ENCODE data around the gene PA2G4.

PA2G4 gene

DNA sequence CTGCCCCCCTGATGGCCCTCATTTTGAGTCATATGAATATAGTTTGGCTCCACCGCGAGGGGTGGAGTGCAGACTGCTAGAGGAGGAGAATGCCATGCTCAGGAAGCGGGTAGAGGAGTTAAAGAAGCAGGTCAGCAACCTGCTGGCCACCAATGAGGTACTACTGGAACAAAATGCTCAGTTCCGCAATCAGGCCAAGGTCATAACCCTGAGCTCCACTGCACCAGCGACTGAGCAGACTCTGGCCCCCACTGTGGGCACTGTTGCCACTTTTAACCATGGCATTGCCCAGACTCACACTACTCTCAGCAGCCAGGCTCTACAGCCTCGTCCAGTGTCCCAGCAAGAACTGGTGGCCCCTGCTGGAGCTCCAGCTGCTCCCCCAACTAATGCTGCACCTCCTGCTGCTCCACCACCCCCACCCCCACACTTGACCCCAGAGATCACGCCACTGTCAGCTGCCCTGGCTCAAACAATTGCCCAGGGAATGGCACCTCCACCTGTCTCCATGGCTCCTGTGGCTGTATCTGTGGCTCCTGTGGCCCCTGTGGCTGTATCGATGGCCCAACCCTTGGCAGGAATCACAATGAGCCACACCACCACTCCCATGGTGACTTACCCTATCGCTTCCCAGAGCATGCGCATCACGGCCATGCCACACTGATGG is 17.0 kb downstream of the PA2G4 start:
- FAIRE-seq (no peak), DNase-seq (ENCODE audit: insufficient read length, low spot score) (no peak)

DNA sequence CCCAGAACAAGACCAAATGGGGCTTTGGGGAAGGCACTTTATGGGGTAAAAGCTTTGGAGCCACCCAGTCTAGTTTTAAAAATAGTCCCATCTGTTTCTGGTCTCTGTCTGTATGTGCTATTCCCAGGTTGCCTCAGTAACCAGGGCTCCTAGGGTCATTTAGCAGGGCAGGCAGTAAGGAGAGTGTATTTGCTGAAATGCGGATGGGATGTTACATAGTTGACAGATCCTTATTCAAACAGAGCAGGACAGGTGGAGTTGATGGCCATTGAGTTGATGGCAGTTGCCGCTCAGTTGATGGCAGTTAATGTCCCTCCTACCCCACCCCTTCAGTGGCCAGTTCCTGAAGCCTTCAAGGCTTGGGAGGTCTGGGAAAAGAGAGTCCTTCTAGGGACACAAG is 18.3 kb downstream of the PA2G4 start:
- no peak for DNase-seq (ENCODE audit: insufficient read length, low spot score)
- FAIRE-seq, result no peak

DNA sequence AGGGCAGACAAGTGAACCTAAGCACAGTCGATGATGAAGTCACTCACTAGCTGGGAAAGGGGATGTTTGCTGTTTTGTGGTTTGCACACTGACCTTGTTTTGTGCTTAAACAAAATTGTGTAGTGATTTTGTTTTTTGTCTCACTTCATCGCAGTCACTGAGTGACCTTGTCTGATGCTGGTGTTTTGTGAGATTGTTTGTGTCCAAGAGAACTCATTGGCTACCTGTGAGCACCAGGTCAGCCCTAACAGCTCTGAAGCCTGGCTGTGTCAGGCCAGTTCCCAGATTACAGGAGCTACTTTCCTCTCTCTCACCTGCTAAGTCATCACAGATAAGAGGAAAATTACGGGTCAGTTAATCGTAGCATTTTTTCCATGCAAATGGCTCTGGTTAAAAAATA is 19.8 kb downstream of the PA2G4 start:
- FAIRE-seq (no peak), DNase-seq (ENCODE audit: insufficient read length, low spot score) (no peak)

DNA sequence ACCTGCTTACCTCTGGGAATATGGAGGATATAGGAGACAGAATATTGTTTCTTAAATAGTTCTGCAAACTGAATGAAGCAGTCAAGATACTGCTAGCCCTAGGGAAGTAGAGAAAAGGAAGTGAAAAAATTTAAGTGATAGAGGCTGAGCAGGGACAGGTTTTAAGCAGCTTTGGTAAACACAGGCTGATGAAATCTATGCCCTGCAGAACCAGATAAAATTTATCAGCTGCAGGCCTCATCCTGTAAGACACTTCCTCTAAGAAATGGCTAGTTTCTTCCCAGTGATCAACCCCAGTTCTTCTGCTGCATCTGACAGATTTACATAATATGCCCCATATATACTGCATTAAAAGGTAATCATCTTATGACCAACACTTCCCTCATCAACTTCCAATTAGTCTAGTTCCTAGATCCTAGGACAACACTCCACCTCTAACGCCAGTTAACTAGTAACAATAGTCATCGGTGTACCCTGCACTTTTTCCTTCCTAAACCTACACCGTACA is 22.4 kb downstream of the PA2G4 start:
- DNase-seq (ENCODE audit: insufficient read length, low spot score), result no peak
- FAIRE-seq, result no peak

DNA sequence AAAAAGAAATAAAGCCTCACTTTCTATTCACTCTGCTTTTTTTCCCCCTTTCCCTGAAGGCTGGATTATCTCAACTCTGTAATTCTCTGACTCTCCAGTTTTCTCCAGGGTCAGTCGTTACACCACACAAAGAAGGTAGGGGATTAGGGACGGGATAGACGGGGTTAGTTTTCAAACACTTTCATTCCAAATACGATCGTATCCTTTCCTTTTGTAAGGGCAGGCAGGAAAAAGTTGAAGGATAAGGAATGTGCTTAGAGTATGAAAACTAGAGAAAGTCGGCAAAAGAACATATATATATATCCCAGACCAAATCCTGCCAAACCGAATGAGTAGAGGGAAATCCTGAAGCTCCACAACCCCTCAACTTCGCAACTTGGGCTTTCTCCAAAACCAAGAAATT is 23.1 kb downstream of the PA2G4 start:
- DNase-seq (ENCODE audit: insufficient read length, low spot score) (no peak), FAIRE-seq (no peak)

DNA sequence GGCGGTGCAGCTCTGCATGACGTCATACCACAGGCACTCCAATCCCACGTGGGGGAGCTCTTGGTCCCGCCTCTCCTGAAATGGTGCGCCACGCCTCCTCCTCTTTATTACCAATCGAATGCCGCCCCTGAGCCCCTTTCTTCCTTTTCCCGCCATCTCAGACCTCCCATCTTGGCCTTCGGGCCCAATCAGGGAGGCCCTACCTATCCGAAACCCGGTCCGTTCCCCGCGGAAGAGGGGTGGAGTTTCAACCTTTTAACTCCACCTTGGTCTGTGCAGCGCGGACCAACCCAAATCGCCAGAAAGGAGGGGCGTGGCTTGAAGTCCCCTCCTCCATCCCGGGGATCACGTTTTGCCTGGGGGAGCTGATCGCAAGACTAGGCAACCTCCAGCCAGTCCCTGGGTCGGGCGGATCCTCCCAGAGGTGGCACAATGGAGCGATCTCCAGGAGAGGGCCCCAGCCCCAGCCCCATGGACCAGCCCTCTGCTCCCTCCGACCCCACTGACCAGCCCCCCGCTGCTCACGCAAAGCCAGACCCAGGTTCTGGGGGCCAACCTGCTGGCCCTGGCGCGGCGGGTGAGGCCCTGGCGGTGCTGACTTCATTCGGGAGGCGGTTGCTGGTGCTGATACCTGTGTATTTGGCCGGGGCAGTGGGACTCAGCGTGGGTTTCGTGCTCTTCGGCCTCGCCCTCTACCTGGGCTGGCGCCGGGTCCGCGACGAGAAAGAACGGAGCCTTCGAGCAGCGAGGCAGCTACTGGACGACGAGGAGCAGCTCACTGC is 23.7 kb downstream of the PA2G4 start, which contains the start of gene ESYT1:
Gene ESYT1 (plus strand): TSS at position 380 of the 782 bp plus-strand sequence. CDS start 53 bp downstream, at position 433.
- FAIRE-seq, result peak; percentile 80
- DNase-seq (ENCODE audit: insufficient read length, low spot score), result peak; percentile 98

DNA sequence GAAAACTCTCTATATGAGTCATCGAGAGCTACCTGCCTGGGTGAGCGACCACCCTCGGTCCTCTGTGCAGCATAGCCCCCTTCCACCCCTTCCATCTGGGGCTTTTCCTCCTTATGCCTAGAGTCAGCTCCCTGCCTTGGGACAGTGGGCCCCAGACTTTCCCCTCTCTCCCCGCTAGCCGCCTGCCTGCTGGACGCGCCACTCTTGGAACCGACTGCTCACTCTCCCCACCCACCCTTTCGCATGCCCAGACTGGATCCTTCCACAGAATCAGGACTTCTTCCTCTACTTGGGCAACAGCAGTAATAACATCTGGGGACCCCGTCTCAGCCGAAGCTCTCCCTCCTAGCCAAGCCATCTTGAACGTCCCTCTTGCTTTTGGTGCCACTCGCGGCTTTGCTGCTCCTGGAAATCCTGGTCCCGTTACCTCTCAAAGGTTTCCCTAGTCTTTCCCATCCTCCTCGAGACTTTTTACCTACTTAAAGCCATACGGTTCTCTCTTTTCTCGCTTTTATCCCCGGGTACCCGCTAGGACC is 24.4 kb downstream of the PA2G4 start:
- DNase-seq (ENCODE audit: insufficient read length, low spot score), result no peak
- no peak for FAIRE-seq

DNA sequence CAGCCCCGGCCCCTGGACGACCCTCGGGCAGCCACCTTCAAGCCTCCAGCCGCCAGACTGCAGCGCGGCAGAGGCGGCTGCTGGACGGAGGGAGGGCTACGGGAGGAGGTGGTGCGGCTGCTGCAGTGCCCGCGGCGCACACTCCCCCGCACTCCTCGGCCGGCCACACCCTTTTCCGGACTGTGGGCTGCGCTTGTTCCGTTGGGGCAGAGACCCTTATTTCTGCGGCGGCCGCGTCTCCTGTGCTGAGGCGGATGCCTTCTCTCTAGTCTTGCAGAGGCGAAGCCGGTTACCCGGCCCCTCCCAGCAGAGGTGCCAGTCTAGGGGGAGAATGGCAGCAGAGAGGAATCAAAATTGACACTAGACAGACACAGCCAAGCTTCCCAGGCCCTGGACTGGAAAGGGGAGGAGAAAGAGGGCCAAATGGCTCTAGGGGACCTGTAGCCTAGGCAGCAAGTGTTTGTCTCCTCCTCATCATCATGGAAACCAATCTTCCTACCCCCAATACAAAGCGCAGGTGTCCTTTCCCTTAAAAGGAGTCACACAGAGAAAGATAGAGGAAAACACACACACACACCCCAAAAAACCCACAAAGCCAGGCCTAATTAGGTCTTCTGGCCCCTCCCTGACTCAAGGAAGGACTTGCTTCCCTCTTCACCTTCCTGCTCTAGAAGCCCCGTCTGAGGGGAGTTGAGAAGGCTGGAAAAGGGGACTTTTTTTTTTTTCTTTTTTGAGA is 25.0 kb downstream of the PA2G4 start:
- FAIRE-seq (no peak), DNase-seq (ENCODE audit: insufficient read length, low spot score) (peak; percentile 39)

DNA sequence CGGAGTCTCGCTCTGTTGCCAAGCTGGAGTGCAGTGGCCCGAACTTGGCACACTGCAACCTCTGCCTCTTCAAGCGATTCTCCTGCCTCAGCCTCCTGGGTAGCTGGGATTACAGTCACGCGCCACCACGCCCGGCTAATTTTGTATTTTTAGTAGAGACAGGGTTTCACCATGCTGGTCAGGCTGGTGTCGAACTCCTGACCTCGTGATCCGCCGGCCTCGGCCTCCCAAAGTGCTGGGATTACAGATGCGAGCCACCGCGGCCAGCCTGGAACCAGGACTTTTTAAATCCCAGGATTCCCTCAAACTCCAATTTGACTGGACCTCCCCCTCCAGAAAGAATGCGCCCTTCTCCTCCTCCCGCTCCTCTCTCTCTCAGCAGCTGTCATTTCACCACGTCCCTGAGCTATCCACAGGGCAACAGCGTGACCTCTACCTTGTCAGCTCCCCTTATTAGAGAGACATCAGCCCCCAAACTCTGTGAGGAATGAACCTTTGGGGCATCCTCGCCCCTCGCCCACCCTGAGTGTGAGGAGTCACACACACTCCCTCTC is 25.7 kb downstream of the PA2G4 start:
- DNase-seq (ENCODE audit: insufficient read length, low spot score) (no peak), FAIRE-seq (no peak)

DNA sequence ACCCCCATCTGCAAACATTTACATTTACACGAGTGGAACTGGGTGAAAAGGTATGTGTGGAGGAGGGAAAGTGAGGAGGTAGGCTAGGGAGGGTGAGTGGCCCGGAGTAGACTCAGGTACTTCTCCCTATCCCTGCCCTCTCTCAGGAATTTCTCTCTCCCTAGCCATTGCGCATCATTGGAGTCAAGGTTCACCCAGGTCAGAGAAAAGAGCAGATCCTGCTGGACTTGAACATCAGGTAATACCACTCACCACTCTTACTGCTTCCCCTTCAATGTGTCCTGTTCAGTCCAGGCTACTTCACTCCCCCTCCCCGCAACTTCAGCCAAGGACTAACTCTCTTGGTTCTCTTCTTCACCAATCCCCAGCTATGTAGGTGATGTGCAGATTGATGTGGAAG is 26.5 kb downstream of the PA2G4 start:
- DNase-seq (ENCODE audit: insufficient read length, low spot score) (no peak), FAIRE-seq (no peak)

DNA sequence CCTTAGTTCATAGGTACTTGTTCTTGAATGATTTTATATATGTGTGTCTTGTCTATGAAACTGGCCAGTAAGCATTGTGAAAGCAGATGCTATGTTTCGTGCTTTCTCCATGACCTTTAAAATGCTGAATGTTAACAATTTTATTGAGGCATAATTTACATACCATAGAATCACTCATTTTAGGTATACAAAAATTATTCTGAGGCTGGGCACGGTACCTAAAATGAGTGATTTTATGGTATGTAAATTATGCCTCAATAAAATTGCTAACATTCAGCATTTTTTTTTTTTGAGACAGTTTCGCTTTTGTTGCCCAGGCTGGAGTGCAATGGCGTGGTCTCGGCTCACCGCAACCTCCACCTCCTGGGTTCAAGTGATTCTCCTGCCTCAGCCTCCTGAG is 30.5 kb downstream of the PA2G4 start:
- FAIRE-seq (no peak), DNase-seq (ENCODE audit: insufficient read length, low spot score) (no peak)

DNA sequence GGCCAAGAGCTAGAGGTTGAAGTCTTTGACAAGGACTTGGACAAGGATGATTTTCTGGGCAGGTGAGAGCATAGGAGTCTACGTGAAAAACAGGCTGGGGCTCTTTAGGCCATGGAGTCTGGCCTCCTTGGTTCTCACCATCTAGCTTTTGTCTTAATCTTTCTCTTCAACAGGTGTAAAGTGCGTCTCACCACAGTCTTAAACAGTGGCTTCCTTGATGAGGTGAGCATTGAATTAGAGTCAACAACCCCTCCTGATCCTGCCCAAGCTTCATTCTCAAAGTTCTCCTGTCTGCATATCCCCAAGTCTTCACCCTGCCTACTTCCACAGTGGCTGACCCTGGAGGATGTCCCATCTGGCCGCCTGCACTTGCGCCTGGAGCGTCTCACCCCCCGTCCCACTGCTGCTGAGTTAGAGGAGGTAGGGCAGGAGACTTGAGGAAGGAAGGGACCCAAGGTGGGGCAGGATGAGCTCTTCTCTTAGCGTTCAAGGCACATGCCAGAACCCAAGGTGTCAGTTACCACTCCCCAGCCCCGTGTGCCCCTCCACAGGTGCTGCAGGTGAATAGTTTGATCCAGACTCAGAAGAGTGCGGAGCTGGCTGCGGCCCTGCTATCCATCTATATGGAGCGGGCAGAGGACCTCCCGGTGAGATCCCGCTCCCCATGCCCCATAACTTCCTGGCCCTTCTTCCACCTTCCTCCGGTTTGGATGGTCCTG is 33.7 kb downstream of the PA2G4 start:
- DNase-seq (ENCODE audit: insufficient read length, low spot score), result no peak
- no peak for FAIRE-seq

DNA sequence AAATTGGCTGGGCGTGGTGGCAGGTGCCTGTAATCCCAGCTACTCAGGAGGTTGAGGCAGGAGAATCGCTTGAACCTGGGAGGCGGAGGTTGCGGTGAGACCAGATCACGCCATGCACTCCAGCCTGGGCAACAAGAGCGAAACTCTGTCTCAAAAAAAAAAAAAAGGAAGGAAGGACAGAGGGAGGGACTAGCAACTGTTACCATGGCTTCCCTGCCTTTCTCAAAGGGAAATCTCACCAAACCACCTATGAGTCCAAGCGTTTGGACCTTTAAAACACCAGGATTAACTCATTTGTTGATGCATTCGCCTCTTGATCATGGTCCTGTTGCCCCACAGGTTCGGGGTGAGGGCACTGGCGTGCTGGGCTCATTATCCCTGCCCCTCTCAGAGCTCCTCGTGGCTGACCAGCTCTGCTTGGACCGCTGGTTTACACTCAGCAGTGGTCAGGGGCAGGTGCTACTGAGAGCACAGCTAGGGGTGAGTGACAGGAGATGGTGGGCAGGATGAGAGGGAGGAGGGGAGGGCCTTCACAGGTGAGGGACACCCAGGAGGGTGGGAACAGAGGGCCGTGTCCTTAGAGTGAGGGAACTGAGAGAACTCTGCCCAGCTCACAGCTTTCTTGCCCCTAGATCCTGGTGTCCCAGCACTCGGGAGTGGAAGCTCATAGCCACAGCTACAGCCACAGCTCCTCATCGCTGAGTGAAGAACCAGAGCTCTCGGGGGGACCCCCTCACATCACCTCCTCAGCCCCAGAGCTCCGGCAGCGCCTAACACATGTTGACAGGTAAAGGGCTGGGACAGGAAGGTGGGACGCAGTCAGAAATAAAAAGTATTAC is 37.8 kb downstream of the PA2G4 start:
- DNase-seq (ENCODE audit: insufficient read length, low spot score) (no peak), FAIRE-seq (no peak)

DNA sequence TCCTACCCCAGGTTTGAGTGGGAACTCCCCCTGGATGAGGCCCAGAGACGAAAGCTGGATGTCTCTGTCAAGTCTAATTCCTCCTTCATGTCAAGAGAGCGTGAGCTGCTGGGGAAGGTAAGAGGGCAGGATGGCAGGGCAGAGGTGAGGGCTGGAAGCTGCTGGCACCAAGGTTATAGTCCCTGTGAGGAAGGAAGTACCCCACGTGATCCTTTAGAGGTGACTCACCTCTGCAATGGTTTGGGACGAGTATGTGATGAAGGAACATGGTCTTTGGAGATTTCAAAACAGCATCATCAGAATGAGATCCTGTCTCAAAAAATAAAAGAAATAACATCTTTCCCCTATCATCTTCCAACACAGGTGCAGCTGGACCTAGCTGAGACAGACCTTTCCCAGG is 38.9 kb downstream of the PA2G4 start:
- FAIRE-seq, result no peak
- DNase-seq (ENCODE audit: insufficient read length, low spot score), result no peak

DNA sequence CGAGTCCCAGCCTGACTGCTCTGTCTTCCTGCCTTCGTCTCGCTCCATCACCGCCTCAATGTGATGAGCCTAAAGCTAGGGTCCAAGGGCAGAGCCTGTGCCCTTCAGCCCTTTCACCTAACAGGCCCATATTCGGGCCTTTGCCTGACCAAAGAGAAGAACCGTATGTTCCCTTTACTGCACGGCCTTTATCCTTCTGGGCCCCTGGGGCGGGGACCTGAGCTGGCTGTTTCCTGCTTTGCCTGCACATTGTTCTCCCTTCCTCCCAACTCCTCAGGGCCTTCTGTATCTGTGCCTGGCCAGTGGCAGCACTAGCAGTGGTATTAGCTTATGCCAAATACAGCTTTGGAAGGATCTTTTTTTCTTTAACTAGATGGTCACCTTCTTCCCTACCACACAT is 39.5 kb downstream of the PA2G4 start:
- FAIRE-seq (no peak), DNase-seq (ENCODE audit: insufficient read length, low spot score) (no peak)

DNA sequence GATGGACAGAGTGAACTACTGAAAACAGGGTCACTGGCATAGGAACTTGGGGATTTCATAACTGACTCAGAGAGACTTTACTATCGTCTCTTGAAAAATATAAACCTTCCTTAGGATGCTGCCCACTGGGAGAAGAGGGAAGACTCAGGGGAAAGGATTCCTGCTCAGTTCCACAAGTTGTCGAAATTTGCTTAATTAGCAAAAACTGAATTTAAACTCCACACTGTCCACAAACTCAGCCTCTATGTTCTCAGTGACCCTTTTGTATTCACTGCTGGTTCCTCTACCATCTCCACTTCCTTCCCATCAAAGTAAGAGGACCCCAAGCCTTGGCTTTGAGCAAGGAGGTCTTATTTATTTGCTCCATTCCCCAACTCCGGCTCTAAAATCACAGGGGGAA is 40.9 kb downstream of the PA2G4 start:
- DNase-seq (ENCODE audit: insufficient read length, low spot score) (no peak), FAIRE-seq (no peak)

DNA sequence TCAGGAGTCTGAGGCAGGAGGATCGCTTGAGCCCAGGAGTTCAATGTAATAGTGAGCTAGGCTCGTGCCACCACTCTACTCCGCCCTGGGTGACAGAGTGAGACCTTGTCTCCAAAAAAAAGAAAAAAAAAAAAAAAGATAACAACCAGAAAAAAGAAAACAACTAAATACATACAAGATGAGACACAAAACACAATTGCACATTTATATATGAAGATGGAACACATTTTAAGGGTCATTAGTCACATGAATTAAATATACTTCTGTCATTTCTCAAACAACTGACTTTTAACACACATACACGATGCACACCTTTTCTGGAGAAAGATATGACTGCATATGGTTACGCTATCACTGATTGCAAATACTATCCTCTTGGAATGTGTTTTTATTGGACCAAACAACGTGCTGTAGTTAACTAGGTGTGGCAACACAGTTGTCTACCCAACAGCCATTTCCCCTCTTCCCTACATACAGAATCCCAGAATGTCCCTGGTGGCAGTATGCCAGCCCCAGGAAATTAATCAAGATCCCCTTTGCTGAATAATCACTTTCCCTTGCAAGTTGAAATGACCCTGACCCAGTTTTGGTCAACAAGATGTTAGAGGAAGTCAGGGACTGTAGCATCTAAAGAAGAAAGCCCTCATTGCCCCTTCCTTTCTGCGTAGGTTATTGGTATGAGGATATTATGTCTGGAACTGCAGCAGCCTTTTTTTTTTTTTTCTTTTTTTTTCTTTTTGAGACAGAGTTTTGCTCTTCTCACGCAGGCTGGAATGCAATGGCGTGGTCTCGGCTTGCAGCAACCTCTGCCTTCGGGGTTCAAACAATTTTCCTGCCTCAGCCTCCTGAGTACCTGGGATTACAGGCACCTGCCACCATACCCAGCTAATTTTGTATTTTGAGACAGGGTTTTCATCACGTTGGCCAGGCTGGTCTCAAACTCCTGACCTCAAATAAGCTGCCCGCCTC is 42.4 kb downstream of the PA2G4 start:
- no peak for FAIRE-seq
- DNase-seq (ENCODE audit: insufficient read length, low spot score), result no peak

DNA sequence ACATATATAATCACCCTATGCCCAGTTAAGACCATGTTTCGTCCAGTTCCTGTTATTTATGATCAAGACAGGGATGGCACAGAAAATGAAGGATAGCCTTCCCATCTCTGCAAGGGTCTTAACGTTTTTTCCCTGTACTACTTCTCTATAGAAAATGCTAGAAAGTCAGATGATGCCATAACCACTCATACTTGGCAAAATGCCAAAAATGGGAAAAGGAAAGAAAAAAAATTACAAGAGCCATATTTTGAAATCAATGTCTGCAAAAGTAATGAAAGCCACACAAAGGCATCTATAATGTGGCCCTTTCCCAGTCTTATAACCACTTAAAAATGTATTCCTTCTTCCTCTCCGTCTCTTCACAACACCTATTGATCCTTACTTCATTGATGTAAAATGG is 46.2 kb downstream of the PA2G4 start:
- DNase-seq (ENCODE audit: insufficient read length, low spot score), result no peak
- no peak for FAIRE-seq

All from HTR-8/SVneo (cell line).